C4-2B (cell line): ENCODE data around the gene HBD.

Experiments used
- CTCF ChIP-seq: fragments of 450-650 bp; conservative IDR thresholded peaks from 2 replicates; pipeline ENCODE4 v1.5.1; 2017; ENCODE audit warnings: mild to moderate bottlenecking
- ZFX ChIP-seq: fragments of 450-650 bp; IDR thresholded peaks from 2 replicates; pipeline ENCODE4 v1.6.1; 2017

- no peak for TF ChIP-seq ZFX
- no peak for TF ChIP-seq CTCF
Observed at GRCh38 chr11:5223686-5224085, 10.6 kb downstream of the HBD start.
